Measurements from ENCODE around the gene CDH4.
"Not testable (repeated sequence)": the region's sequence is repeated elsewhere in the genome, so short reads cannot be mapped to it uniquely, and the experiment has no call there.

The CDH4 gene

GRCh38 chr20:61391812-61392520 is 139.9 kb downstream of the CDH4 start:
- DNase-seq, result no peak

GRCh38 chr20:61394088-61394799 is 142.2 kb downstream of the CDH4 start:
- no peak for DNase-seq

GRCh38 chr20:61396262-61396848 is 144.3 kb downstream of the CDH4 start:
- no peak for DNase-seq

GRCh38 chr20:61397146-61397545 is 145.1 kb downstream of the CDH4 start:
- no peak for DNase-seq

GRCh38 chr20:61397790-61398189 is 145.7 kb downstream of the CDH4 start:
- no peak for DNase-seq

- DNase-seq, result no peak
Measured at GRCh38 chr20:61399433-61399832, 147.4 kb downstream of the CDH4 start.

- DNase-seq, result no peak
Measured at GRCh38 chr20:61400499-61400898, 148.4 kb downstream of the CDH4 start.

- DNase-seq, result no peak
Measured at GRCh38 chr20:61404303-61404702, 152.2 kb downstream of the CDH4 start.

GRCh38 chr20:61405007-61405406 is 152.9 kb downstream of the CDH4 start:
- no peak for DNase-seq

GRCh38 chr20:61406773-61407172 is 154.7 kb downstream of the CDH4 start:
- DNase-seq, result not testable (repeated sequence)

GRCh38 chr20:61407561-61407960 is 155.5 kb downstream of the CDH4 start:
- DNase-seq, result no peak

GRCh38 chr20:61408951-61409740 is 157.1 kb downstream of the CDH4 start:
- DNase-seq, result no peak

GRCh38 chr20:61411743-61412142 is 159.7 kb downstream of the CDH4 start:
- no peak for DNase-seq

GRCh38 chr20:61413752-61414151 is 161.7 kb downstream of the CDH4 start:
- DNase-seq, result no peak

- DNase-seq, result no peak
Measured at GRCh38 chr20:61414455-61414991, 162.5 kb downstream of the CDH4 start.

GRCh38 chr20:61416546-61416945 is 164.5 kb downstream of the CDH4 start:
- DNase-seq, result no peak

GRCh38 chr20:61417221-61417941 is 165.3 kb downstream of the CDH4 start:
- no peak for DNase-seq

GRCh38 chr20:61419010-61419409 is 166.9 kb downstream of the CDH4 start:
- no peak for DNase-seq

- no peak for DNase-seq
Measured at GRCh38 chr20:61419501-61419900, 167.4 kb downstream of the CDH4 start.

GRCh38 chr20:61420056-61420455 is 168.0 kb downstream of the CDH4 start:
- no peak for DNase-seq

GRCh38 chr20:61420781-61421180 is 168.7 kb downstream of the CDH4 start:
- no peak for DNase-seq
